HG02678 (cell line): ENCODE measurements around the gene DNAJB6.
A peak's percentile ranks its signal among the peaks of the same experiment; 100 is the strongest.

ENCODE experiments used
- ATAC-seq: cut with Tn5 transposase; IDR thresholded peaks from one replicate; pipeline ENCODE4 v1.9.1; 2021; ENCODE audit warnings: mild to moderate bottlenecking, moderate library complexity; ENCODE audit not compliant: unreplicated experiment

DNAJB6 gene

DNA sequence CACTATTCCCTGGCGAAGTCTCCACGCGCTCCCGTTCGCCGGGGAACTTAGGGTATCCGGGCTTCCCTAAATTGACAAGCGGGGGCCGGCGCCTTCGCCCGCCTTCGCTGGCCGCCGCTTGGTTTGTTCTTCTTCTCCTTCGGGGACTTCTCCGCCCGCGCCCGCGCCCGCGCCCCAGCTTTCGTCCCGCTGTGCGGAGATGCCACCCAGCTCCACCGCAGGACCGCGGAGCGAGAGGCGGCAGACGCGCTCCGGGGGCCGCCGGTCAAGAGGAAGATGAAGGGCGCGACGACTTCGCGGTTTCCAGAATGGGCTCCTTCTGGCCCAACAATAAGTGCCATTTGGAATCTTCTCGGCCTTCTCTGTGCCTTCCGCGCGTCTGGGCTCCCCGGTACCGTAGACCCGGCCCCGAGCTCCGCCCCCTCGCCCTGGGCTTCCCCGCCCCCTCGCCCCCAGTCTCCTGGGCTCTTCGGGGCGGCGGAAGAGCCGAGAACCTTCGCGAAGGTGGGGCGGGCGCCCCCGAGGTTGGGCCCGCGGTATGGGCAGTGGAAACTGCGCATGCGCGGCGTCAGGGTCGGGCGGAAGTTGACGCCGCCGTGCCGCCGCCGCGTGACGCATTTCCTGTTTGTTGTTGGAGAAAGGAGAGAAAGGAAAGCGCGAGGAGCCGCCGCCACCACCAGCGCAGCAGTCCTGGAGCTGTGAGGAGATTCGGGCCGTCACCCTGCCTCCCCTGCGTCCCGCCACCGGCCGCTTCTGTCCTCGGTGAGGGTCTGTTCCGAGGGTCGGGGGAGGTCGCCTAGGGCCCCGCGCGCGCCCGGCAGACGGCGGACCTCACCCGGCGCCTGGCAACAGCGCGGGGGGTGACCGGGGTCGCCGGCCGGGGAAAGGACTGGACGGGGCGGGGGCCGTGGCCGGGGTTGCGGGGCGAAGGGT lies at the start of gene DNAJB6:
Gene DNAJB6, plus strand, starts transcription at position 622 of the 933 bp plus-strand sequence. CDS start 21,569 bp downstream, outside the sequence.
- peak; percentile 76 for ATAC-seq

- ATAC-seq: no peak
These were observed 45.3 kb upstream of the DNAJB6 start for GRCh38 chr7:157291404-157292080.

DNA sequence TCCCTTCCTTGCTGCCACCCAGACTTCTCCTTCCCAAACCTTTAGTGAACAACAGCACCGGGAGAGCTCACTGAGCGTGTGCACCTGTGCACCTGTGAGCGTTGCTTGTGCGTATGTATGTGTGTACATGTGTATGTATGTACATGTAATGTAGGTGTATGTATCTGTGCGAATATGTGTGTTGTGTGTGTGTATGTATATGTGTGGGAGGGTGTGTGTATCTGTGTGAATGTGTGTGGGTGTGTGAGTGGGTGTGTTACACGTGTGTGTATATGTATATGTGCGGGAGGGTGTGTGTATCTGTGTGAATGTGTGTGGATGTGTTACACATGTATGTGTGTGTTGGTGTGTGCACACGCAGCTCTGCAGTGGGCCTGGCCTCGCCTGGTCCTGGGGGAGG lies 44.5 kb upstream of the DNAJB6 start:
- no peak for ATAC-seq

- ATAC-seq: no peak
These were observed 43.9 kb upstream of the DNAJB6 start for GRCh38 chr7:157292770-157293412.

- no peak for ATAC-seq
These were observed 43.4 kb upstream of the DNAJB6 start for GRCh38 chr7:157293413-157293788.

DNA sequence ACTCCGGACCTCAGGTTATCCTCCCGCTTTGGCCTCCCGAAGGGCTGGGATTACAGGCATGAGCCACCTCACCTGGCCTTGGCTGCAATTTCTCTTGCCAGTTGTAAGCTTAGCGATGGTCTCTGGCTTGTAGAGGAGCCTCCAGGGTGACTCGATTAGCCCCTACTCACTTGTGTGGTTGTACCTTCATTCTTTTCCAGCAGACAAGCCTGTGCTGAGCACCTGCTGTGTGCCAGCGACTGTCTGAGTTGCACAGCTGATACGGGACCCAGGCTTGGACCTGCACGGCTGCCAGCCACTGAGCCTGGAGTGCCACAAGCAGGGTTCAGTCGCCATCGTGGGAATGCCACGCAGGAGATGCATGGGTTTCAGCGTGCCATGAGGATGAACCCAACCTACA lies 42.0 kb upstream of the DNAJB6 start:
- ATAC-seq: no peak

GRCh38 chr7:157295338-157295737 lies 41.5 kb upstream of the DNAJB6 start:
- no peak for ATAC-seq

DNA sequence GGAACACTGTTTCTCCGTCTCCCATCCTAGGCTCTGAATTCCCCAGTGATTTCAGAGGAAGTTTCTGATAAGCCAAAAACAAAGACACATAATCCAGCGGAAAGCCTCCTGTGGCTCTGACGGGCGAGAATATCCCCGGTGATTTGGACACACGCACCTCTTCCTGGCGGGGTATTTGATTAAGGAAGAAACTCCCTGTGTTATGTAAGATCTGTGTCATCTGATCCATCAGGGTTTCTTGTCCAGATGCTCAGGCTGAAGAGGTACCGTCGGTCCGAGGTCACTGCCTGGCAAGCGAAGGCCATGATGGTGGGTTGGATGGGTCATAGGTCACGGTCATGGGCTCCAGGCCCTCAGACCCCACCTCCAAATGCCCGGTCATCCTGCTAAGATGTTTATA lies 39.6 kb upstream of the DNAJB6 start:
- ATAC-seq: no peak

GRCh38 chr7:157299317-157299612 lies 37.5 kb upstream of the DNAJB6 start:
- ATAC-seq: no peak

- no peak for ATAC-seq
These were observed 37.0 kb upstream of the DNAJB6 start for GRCh38 chr7:157299613-157300368.

- ATAC-seq: no peak
These were observed 36.4 kb upstream of the DNAJB6 start for GRCh38 chr7:157300369-157300825.

- no peak for ATAC-seq
These were observed 35.1 kb upstream of the DNAJB6 start for GRCh38 chr7:157301610-157302120.

- no peak for ATAC-seq
These were observed 29.7 kb upstream of the DNAJB6 start for GRCh38 chr7:157306846-157307838.

DNA sequence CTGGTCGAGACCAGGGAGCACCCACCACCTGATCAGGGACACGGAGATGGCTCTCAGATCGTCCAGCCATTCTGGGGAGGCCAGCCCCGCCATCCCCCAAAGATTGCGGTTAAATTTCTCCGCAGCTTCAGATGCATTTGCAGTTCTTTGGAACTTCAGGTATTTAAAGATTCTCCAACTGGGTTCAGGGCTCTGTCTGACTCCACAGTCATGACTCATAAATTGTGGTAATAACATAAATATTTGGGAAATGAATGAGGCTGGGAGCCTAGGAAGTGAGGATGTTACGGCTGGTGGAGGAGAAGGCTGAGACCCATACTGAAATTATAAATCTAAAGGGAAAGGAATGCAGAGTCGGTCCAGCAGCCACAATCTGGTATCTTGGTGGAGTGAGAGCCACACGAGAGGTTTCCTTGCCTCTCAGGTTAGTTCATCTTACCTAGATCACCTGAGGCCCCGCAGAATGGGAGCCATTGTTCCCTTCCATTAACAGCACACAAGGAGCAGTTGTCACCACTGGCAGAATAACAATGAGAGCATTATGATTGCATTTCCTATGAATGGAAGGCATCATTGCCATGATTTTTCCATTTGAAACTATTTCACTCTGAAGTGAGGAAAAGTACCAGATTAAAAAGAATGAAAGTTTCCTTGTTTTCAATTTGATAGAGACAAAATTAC lies 26.7 kb upstream of the DNAJB6 start:
- ATAC-seq: no peak

GRCh38 chr7:157310676-157311185 lies 26.1 kb upstream of the DNAJB6 start:
- ATAC-seq: no peak

- ATAC-seq: no peak
These were observed 23.9 kb upstream of the DNAJB6 start for GRCh38 chr7:157312941-157313340.

DNA sequence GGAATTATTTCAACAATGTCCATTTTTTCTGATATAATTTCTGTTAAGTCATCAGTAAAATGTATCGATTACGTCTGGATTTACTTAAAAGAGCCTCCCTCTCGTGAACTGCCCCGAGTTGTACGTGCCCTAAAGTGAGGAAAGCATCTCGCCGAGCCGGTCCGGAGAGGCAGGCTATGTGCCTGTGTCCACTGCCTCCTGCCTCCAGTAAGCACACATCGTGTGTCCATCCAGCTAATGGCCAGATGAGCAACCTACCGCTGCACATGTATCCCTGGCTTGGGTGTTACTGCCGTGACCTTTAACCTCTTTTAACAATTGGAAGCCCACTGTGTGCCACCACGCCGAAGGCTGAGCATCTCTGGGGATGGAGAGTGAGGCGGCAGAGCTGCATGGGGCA lies 23.2 kb upstream of the DNAJB6 start:
- no peak for ATAC-seq

DNA sequence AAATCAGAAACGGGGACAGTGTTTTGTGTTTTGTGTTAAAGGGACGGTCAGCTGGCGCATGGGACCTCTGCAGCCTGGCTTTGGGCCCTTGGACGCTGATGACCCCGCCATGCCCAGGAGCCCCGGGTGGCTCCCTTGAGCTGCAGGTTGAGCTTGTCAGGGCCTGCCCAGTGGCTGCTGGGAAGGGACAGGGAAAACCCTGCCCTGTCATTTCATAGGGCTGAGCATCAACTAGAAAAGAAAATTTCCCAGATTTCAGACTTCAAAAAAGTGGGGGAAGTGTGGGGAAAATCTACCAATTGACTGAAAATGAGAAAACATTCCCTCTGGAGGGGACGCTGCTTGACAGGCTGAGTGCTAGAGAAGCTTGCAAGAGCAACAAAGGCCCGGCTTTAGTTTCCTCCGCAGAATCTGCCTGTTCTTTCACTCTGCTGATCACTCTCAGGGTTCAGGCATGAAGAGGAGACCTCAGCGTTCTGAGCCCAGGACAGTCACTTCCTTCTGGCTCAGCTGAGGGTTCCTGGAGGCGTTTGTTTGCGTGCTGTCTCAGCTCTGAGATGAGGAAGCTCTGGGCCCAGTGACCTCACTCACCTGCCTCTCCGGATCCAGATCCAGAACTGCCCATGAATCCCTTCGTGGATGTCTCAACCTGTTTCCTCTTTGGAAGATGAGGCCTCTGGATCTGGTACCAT lies 18.6 kb upstream of the DNAJB6 start:
- peak; percentile 86 for ATAC-seq
